Testis (tissue), 2 donors: ENCODE results near the gene RNF121.

Experiments used
- POLR2A ChIP-seq: fragments of 450-650 bp; IDR thresholded peaks from one replicate; pipeline ENCODE4 v1.6.1; 2017; ENCODE audit warnings: antibody characterized with exemption, mild to moderate bottlenecking, moderate library complexity
- TF ChIP-seq, protein P1 (sequence below), 3 experiments: fragments of 450-650 bp in 2 of 3; fragments of 200-600 bp in 1 of 3; sonication (generic) in 1 of 3; IDR thresholded peaks; one replicate each; pipeline ENCODE4 v1.5.1; 2016 to 2019; ENCODE audit warnings: antibody characterized with exemption in 3 of 3, mild to moderate bottlenecking in 2 of 3, moderate library complexity in 1 of 3

- TF ChIP-seq, protein P1, sequence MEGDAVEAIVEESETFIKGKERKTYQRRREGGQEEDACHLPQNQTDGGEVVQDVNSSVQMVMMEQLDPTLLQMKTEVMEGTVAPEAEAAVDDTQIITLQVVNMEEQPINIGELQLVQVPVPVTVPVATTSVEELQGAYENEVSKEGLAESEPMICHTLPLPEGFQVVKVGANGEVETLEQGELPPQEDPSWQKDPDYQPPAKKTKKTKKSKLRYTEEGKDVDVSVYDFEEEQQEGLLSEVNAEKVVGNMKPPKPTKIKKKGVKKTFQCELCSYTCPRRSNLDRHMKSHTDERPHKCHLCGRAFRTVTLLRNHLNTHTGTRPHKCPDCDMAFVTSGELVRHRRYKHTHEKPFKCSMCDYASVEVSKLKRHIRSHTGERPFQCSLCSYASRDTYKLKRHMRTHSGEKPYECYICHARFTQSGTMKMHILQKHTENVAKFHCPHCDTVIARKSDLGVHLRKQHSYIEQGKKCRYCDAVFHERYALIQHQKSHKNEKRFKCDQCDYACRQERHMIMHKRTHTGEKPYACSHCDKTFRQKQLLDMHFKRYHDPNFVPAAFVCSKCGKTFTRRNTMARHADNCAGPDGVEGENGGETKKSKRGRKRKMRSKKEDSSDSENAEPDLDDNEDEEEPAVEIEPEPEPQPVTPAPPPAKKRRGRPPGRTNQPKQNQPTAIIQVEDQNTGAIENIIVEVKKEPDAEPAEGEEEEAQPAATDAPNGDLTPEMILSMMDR (IDR thresholded peaks at IDR 0.05), result no peak
- TF ChIP-seq POLR2A, result no peak
Measured at GRCh38 chr11:72002841-72003775, 74.3 kb downstream of the RNF121 start.
